ENCODE measurements around the gene RNF135. TPM values are rescaled to one million over a fixed set of nuclear protein-coding genes. Genes with fewer than 3 reads are reported as not detected.

RNF135 gene
- total and polyA plus RNA-seq, 2 donors (not counting 1 experiment from before 2014, with no cell fraction given): 13.4 to 15.2 TPM

- no peak overlapping the region for H3K27ac ChIP-seq (ENCODE audit: insufficient read depth, low read length)
- H3K4me2 ChIP-seq (ENCODE audit: extremely low read depth, insufficient read depth, low read length): no peak overlapping the region
- H3K79me2 ChIP-seq (ENCODE audit: control insufficient read depth, insufficient read depth, low read length): no peaks in the 10 kb centered on the region
- no peaks in the 10 kb centered on the region for H3K9me3 ChIP-seq (ENCODE audit: control insufficient read depth, insufficient read depth, low read depth, low read length)
- H3K4me1 ChIP-seq (ENCODE audit: control insufficient read depth, extremely low read depth, insufficient read depth, low read length): no peaks in the 10 kb centered on the region
- H3K9ac ChIP-seq (ENCODE audit: insufficient read depth, low read length): no peak overlapping the region
- DNase-seq (ENCODE audit: low read depth in 2 of 2): no peak
- H2AFZ ChIP-seq (ENCODE audit: low read length): no peak overlapping the region
- H4K20me1 ChIP-seq (ENCODE audit: control insufficient read depth, extremely low read depth, insufficient read depth, low read length): no peaks in the 10 kb centered on the region
- no peaks in the 10 kb centered on the region for H3K27me3 ChIP-seq (ENCODE audit: control insufficient read depth, insufficient read depth, low read length)
- peaks cover 3% of the 10 kb centered on the region for H3K36me3 ChIP-seq (ENCODE audit: control insufficient read depth, insufficient read depth, low read length)
- H3K4me3 ChIP-seq (replicated peaks in 1 of 4; ENCODE audit: control extremely low read depth in 1 of 4, insufficient read depth in 1 of 4, low read depth in 3 of 4, low read length in 4 of 4): no peak overlapping the region
- no peak for TF ChIP-seq EZH2 (IDR thresholded peaks at IDR 0.05; ENCODE audit: low read length, missing control alignments)
- TF ChIP-seq CTCF (conservative IDR thresholded peaks at IDR 0.05 in 1 of 2, IDR thresholded peaks at IDR 0.05 in 1 of 2; ENCODE audit: low read depth in 1 of 2, low read length in 2 of 2): no peak
Measured at GRCh38 chr17:30992551-30992950, 21.7 kb downstream of the RNF135 start.

- no peak for DNase-seq (ENCODE audit: low read depth in 2 of 2)
- no peaks in the 10 kb centered on the region for H3K27me3 ChIP-seq (ENCODE audit: control insufficient read depth, insufficient read depth, low read length)
- no peaks in the 10 kb centered on the region for H3K9me3 ChIP-seq (ENCODE audit: control insufficient read depth, insufficient read depth, low read depth, low read length)
- H3K4me2 ChIP-seq (ENCODE audit: extremely low read depth, insufficient read depth, low read length): no peak overlapping the region
- no peak overlapping the region for H3K4me3 ChIP-seq (replicated peaks in 1 of 4; ENCODE audit: control extremely low read depth in 1 of 4, insufficient read depth in 1 of 4, low read depth in 3 of 4, low read length in 4 of 4)
- no peak overlapping the region for H3K27ac ChIP-seq (ENCODE audit: insufficient read depth, low read length)
- no peak overlapping the region for H2AFZ ChIP-seq (ENCODE audit: low read length)
- no peak overlapping the region for H3K9ac ChIP-seq (ENCODE audit: insufficient read depth, low read length)
- no peak for TF ChIP-seq CTCF (conservative IDR thresholded peaks at IDR 0.05 in 1 of 2, IDR thresholded peaks at IDR 0.05 in 1 of 2; ENCODE audit: low read depth in 1 of 2, low read length in 2 of 2)
- no peak for TF ChIP-seq EZH2 (IDR thresholded peaks at IDR 0.05; ENCODE audit: low read length, missing control alignments)
- H3K79me2 ChIP-seq (ENCODE audit: control insufficient read depth, insufficient read depth, low read length): no peaks in the 10 kb centered on the region
- H4K20me1 ChIP-seq (ENCODE audit: control insufficient read depth, extremely low read depth, insufficient read depth, low read length): no peaks in the 10 kb centered on the region
- H3K4me1 ChIP-seq (ENCODE audit: control insufficient read depth, extremely low read depth, insufficient read depth, low read length): no peaks in the 10 kb centered on the region
- H3K36me3 ChIP-seq (ENCODE audit: control insufficient read depth, insufficient read depth, low read length): peaks cover 8% of the 10 kb centered on the region
Measured at GRCh38 chr17:30995347-30995746, 24.5 kb downstream of the RNF135 start.

- no peaks in the 10 kb centered on the region for H3K4me1 ChIP-seq (ENCODE audit: control insufficient read depth, extremely low read depth, insufficient read depth, low read length)
- H3K9ac ChIP-seq (ENCODE audit: insufficient read depth, low read length): no peak overlapping the region
- H3K9me3 ChIP-seq (ENCODE audit: control insufficient read depth, insufficient read depth, low read depth, low read length): no peaks in the 10 kb centered on the region
- TF ChIP-seq CTCF (conservative IDR thresholded peaks at IDR 0.05 in 1 of 2, IDR thresholded peaks at IDR 0.05 in 1 of 2; ENCODE audit: low read depth in 1 of 2, low read length in 2 of 2) (no peak), EZH2 (IDR thresholded peaks at IDR 0.05; ENCODE audit: low read length, missing control alignments) (no peak)
- no peaks in the 10 kb centered on the region for H4K20me1 ChIP-seq (ENCODE audit: control insufficient read depth, extremely low read depth, insufficient read depth, low read length)
- H3K27ac ChIP-seq (ENCODE audit: insufficient read depth, low read length): no peak overlapping the region
- peaks cover 8% of the 10 kb centered on the region for H3K36me3 ChIP-seq (ENCODE audit: control insufficient read depth, insufficient read depth, low read length)
- no peak overlapping the region for H2AFZ ChIP-seq (ENCODE audit: low read length)
- no peak for DNase-seq (ENCODE audit: low read depth in 2 of 2)
- H3K79me2 ChIP-seq (ENCODE audit: control insufficient read depth, insufficient read depth, low read length): no peaks in the 10 kb centered on the region
- no peak overlapping the region for H3K4me3 ChIP-seq (replicated peaks in 1 of 4; ENCODE audit: control extremely low read depth in 1 of 4, insufficient read depth in 1 of 4, low read depth in 3 of 4, low read length in 4 of 4)
- H3K27me3 ChIP-seq (ENCODE audit: control insufficient read depth, insufficient read depth, low read length): no peaks in the 10 kb centered on the region
- no peak overlapping the region for H3K4me2 ChIP-seq (ENCODE audit: extremely low read depth, insufficient read depth, low read length)
Measured at GRCh38 chr17:30996486-30996885, 25.6 kb downstream of the RNF135 start.
